T-helper 1 cell (primary cell): Measurements from ENCODE around the gene ACOT8.
"Not testable (repeated sequence)": the region's sequence is repeated elsewhere in the genome, so short reads cannot be mapped to it uniquely, and the experiment has no call there.

ENCODE experiments used
- DNase-seq, 5 donors: peaks; one replicate each; pipeline ENCODE4 v3.0.0-alpha.2; 2012 to 2020

The ACOT8 gene

GRCh38 chr20:45826381-45827019 is 30.7 kb downstream of the ACOT8 start:
- DNase-seq: no peak

GRCh38 chr20:45823949-45824835 is 33.0 kb downstream of the ACOT8 start:
- DNase-seq: peak in 4 of 5 donors; percentile 28 to 64 (median 34)

DNA sequence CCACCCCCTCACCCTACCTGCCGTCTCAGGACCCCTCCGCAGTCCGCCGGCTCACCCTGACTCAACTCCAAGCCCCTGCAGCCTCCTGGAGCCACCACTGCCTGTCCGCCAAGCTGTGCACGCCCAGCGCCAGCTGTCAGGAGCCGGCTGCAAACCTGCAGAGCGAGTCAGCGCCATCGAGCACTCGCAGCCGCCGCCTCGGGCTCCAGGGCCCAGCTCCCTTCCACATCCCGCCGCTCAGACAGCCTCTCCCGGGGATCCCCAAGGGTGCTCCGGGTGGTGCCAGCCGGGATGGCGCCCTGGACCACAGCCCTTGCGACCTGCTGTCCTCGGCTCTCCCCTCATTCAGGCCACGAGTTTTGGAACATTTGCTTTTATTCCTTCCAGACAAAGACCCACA is 34.3 kb downstream of the ACOT8 start:
- no peak for DNase-seq

GRCh38 chr20:45821947-45822346 is 35.2 kb downstream of the ACOT8 start:
- no peak for DNase-seq

DNA sequence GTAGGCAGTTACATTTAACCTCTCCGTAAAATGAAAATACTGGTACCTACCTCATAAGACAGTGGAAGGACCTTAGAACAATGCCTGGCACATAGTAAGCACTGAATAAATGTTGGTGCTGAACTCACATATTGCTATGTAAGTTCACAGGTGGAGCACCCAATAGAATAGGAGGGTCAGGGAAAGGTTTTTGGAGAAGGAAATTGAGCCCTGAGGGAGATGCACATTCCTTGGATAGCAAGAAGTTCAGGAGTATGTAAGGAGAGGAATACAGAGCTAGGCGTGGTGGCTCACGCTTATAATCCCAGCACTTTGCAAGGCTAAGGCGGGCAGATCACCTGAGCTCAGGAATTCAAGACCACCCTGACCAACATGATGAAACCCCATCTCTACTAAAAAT is 37.7 kb downstream of the ACOT8 start:
- DNase-seq: no peak

DNA sequence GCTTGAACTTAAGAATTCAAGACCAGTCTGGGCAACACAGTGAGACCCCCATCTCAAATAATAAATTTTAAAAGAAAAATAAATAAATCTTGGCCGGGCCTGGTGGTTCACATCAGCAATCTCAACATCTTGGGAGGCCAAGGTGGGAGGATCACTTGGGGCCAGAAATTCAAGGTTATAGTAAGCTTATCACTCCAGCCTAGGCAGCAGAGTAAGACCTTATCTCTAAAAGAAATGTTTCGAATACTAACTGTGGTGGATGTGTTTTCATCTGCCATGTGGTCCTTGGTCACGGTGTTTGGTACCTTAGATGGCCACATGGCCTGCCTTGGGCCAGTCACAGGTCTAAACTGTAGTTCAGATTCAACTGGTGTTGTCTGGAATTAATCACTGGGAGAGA is 39.0 kb downstream of the ACOT8 start:
- DNase-seq: no peak

GRCh38 chr20:45817376-45818194 is 39.6 kb downstream of the ACOT8 start:
- DNase-seq: no peak

- DNase-seq: no peak
Observed at GRCh38 chr20:45816951-45817350, 40.2 kb downstream of the ACOT8 start.

DNA sequence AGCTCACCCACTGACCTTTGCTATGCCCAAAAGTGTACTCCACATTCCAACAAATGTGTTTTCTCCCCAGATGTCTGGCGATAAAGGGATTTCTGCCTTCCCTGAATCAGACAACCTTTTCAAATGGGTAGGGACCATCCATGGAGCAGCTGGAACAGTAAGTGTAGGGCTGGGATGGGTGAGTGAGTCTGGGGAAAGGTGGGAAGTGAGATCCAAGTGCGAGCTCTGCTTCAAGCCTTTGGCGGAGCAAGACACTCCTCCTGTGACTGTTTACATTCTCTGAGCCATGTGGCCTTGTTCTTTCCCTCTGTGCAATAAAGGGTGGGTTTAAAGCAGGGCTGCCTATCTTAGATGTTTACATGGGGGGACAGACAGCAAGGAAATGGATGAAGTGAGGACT is 42.9 kb downstream of the ACOT8 start:
- DNase-seq: no peak

GRCh38 chr20:45813489-45813888 is 43.7 kb downstream of the ACOT8 start:
- DNase-seq: no peak

DNA sequence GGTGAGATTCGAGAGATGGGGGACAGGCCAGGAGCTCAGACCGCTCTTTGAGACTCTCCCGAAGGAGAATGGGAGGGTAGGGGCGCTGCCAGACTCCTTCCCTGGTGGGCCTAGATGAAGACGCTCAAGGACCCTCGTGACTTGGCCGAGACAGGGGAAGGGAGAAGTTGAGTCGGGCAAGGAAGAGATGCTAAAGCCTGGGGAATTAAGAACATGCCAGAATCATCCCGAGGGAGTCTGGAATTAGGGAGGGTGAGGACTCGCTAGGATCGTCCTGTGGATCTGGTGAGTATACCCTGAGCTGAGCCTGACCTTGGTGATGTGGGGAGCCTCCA is 44.2 kb downstream of the ACOT8 start:
- DNase-seq: no peak

DNA sequence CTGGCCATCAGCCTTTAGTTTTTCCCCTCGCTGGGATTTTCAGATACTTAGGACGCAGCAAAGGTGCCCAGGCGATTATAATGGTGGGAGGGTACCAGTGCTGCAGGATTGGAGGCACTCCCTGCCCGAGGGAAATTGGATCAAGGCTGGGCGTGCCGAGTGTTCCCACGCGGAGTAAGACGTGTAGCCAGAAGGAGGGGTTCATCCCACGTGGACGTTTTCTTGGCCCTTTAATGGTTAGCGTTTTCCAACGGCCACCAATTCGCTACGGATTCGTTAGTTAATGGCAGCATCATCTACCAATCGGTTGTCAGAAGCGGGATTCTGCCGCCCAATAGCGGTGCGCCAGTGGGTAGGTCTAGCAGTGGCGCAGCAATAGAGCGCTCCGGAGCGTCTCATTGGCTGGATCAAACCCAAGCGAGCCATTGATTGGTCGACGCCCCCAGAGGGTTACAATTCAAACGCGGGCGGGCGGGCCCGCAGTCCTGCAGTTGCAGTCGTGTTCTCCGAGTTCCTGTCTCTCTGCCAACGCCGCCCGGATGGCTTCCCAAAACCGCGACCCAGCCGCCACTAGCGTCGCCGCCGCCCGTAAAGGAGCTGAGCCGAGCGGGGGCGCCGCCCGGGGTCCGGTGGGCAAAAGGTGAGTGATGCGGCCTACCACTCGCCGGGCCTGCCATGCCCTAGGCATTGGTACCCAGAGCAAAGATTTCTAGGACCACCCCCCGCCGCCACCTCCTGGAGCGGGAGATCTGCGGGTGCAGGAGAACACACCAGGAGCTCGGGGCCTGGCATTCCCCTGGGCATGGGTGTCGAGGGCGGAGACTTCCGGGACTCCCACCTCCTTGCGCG is 44.8 kb downstream of the ACOT8 start, which contains the start of gene UBE2C:
Gene UBE2C (plus strand): TSS at position 488 of the 849 bp plus-strand sequence. CDS start 52 bp downstream, at position 540.
- peak; percentile 82 to 98 (median 91) for DNase-seq

- no peak for DNase-seq
Observed at GRCh38 chr20:45810191-45810970, 46.8 kb downstream of the ACOT8 start.

DNA sequence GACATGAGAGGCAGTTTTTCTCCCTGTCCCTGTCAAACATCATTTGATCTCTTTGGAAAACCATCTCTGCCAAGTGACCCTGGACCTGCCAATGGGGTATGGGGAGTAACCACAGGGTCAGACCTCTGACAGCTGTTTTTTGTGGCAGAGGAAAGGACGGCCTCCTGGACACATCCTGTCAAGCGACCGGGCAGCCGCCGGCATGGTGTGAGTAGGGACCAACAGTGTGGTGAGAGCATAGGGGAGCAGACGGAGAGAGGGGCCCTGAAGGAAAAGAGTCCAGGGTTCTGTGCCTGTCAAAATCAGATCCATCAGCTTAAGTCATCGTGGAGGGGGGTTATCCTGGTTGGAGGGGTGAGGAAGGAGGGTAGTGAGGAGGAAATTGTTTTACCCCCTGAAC is 55.3 kb downstream of the ACOT8 start:
- no peak for DNase-seq

GRCh38 chr20:45798935-45799642 is 58.1 kb downstream of the ACOT8 start:
- DNase-seq: peak; percentile 27 to 65 (median 43)

DNA sequence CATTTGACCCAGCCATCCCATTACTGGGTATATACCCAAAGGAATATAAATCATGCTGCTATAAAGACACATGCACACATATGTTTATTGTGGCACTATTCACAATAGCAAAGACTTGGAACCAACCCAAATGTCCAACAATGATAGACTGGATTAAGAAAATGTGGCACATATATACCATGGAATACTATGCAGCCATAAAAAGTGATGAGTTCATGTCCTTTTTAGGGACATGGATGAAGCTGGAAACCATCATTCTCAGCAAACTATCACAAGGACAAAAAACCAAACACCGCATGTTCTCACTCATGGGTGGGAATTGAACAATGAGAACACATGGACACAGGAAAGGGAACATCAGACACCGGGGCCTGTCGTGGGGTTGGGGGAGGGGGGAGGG is 59.2 kb downstream of the ACOT8 start:
- DNase-seq: not testable (repeated sequence)

- DNase-seq: not testable (repeated sequence)
Observed at GRCh38 chr20:45797510-45797909, 59.7 kb downstream of the ACOT8 start.

DNA sequence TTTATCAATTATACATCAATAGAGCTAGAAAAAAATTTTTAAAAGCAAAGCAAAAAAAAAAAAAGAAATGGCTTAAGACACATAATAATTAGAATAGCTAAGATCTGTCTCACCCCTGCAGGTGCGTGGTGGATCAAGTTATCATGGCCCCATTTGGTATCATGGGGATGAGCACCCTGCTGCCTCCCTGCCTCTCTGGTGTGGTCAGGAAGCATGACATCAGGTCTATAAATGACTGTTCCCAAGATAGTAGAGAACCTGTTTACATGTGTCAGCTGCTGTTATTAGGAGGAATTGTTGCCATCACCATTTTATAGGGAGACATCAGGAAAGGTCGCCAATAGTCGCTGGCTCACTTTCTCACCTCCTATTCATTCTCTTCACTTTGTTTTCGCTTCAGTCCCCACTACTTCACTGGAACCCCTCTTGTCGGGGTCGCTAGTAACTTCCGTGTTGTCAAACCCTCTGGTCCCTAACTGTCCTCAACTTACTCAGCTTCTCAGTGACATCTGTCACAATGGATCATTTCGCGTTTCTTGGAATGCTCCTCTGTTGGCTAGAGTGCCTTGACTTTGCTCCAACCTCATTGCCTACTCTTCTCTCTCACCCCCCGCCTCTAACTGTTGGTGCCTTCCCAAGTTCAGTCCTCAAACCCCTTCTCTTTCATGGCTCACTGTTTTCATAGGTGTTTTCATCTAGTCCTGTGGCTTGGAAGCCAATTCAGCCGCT is 60.7 kb downstream of the ACOT8 start:
- no peak for DNase-seq

DNA sequence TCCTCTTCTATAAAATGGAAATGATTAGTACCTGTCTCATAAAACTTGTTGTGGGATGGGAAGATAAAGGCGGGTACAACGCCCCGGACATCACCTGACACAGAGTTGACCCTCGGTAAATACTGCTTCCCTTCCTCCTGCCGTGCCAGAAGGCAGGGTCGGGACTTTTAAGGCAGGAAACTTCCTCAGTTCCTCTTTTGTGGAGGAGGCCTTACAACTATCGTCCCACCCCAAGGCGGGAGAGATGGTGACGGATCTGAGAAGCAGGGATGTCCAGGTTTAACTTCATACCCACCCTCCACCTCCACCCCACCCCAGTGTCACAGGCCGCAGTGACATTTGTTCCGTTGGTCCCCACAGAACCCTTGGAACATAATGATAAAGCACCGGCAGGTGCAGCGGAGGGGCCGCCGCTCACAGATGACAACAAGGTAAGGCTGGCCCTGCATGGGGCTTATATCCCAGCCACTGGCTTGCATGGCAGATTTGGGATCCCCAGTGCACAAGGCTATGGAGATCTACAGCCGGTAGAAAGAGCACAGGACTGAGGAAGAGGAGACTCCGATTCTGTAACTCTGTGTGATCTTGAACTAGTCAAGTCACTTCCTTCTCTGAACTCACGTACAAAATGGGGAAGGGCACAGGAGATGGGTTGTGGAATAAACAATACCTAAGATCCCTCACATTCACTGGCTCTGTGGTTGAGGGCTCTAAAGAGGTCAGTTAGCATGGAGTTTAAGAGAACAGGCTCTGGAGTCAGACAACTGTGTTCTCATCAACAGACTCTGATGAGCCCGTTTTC is 64.7 kb downstream of the ACOT8 start:
- no peak for DNase-seq
